ENCODE measurements around the gene KIR3DL1.
"Not testable (repeated sequence)": the region's sequence is repeated elsewhere in the genome, so short reads cannot be mapped to it uniquely, and the experiment has no call there.

The KIR3DL1 gene

DNA sequence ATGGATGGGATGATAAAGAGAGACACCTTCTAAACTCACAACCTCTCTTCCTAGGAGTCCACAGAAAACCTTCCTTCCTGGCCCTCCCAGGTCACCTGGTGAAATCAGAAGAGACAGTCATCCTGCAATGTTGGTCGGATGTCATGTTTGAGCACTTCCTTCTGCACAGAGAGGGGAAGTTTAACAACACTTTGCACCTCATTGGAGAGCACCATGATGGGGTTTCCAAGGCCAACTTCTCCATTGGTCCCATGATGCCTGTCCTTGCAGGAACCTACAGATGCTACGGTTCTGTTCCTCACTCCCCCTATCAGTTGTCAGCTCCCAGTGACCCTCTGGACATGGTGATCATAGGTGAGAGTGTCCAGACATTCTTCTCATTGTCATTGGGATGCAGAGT lies 21.3 kb downstream of the KIR3DL1 start:
- H3K27me3 Mint-ChIP-seq (ENCODE audit: low read depth); H3K36me3 Mint-ChIP-seq (ENCODE audit: low read depth); DNase-seq (ENCODE audit: low spot score); H3K9me3 Mint-ChIP-seq; H3K27ac Mint-ChIP-seq; H3K4me3 Mint-ChIP-seq; H3K4me1 Mint-ChIP-seq (ENCODE audit: low read depth): not testable (repeated sequence)

- not testable (repeated sequence) for H3K9me3 Mint-ChIP-seq; H3K27me3 Mint-ChIP-seq (ENCODE audit: low read depth); H3K36me3 Mint-ChIP-seq (ENCODE audit: low read depth); DNase-seq (ENCODE audit: low spot score); H3K4me3 Mint-ChIP-seq; H3K4me1 Mint-ChIP-seq (ENCODE audit: low read depth); H3K27ac Mint-ChIP-seq
Observed at GRCh38 chr19:54843171-54843570, 26.9 kb downstream of the KIR3DL1 start.

- not testable (repeated sequence) for H3K4me3 Mint-ChIP-seq; H3K27ac Mint-ChIP-seq; H3K9me3 Mint-ChIP-seq; H3K27me3 Mint-ChIP-seq (ENCODE audit: low read depth); H3K4me1 Mint-ChIP-seq (ENCODE audit: low read depth); DNase-seq (ENCODE audit: low spot score); H3K36me3 Mint-ChIP-seq (ENCODE audit: low read depth)
Observed at GRCh38 chr19:54850061-54850640, 33.9 kb downstream of the KIR3DL1 start, which contains the start of gene KIR3DL2. KIR3DL2 (plus strand) TSS chr19:54850443; CDS start chr19:54850476, 33 bp downstream.

DNA sequence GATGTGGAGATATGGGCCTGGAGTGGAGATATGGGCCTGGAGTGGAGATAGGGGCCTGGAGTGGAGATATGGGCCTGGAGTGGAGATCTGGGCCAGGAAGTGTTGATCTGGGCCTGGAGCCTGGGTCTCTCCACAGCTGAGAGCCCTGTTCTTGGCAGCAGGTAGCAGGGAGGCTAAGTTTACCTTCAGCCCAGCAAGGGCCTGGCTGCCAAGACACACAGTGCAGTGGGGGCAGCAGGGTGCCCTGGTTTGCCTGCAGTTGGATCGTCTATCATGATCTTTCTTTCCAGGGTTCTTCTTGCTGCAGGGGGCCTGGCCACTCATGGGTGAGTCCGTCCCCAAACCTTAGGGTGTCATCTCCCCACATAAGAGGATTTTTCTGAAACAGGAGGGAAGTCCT lies 34.7 kb downstream of the KIR3DL1 start:
- Mint-ChIP-seq H3K36me3 (ENCODE audit: low read depth) (no peaks in the 10 kb centered on the region), H3K9me3 (no peaks in the 10 kb centered on the region), H3K4me3 (no peak overlapping the region), H3K4me1 (ENCODE audit: low read depth) (no peaks in the 10 kb centered on the region), H3K27ac (no peak overlapping the region), H3K27me3 (ENCODE audit: low read depth) (no peaks in the 10 kb centered on the region)
- no peak for DNase-seq (ENCODE audit: low spot score)

DNA sequence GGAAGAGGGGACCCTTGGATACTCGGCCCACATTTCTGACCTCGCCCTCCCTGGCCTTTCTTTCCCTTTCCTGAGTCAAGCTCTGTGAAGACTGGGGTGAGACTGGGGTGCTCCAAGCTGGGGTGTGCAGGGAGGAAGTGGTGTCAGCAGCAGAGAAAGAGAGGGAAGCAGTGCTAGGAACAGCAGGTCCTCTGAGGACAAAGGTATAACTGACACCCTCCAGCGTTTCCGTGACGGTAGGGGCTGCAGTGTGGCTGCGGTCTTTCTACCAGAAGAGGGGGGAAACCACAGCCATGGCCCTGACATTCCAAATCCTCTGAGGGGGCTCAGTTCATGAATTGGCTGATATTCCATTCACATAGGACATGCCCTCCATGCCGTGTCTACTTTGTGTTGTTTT lies 35.1 kb downstream of the KIR3DL1 start:
- no peak for DNase-seq (ENCODE audit: low spot score)
- Mint-ChIP-seq H3K36me3 (ENCODE audit: low read depth) (no peaks in the 10 kb centered on the region), H3K4me1 (ENCODE audit: low read depth) (no peaks in the 10 kb centered on the region), H3K27me3 (ENCODE audit: low read depth) (no peaks in the 10 kb centered on the region), H3K4me3 (no peak overlapping the region), H3K9me3 (no peaks in the 10 kb centered on the region), H3K27ac (no peak overlapping the region)

DNA sequence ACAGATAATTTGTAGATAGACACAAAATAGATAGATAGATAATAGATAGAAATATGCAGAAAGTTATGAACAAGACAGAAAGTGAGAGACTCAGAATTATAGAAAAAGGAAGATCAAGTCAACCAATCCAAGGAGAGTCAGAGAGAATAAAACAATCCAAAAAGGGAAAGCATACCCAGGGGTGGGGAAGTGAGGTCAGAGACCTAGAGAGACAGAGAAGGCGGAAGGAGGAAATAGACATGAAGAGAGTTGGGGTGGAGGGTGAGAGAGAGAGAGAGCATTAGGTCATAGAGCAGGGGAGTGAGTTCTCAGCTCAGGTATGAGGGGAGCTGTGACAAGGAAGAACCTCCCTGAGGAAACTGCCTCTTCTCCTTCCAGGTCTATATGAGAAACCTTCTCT lies 39.0 kb downstream of the KIR3DL1 start:
- H3K4me1 Mint-ChIP-seq (ENCODE audit: low read depth); H3K4me3 Mint-ChIP-seq: not testable (repeated sequence)

GRCh38 chr19:54858476-54858875 lies 42.2 kb downstream of the KIR3DL1 start:
- H3K36me3 Mint-ChIP-seq (ENCODE audit: low read depth); DNase-seq (ENCODE audit: low spot score); H3K4me1 Mint-ChIP-seq (ENCODE audit: low read depth); H3K27me3 Mint-ChIP-seq (ENCODE audit: low read depth); H3K9me3 Mint-ChIP-seq; H3K27ac Mint-ChIP-seq; H3K4me3 Mint-ChIP-seq: not testable (repeated sequence)

More for the DNA sequence above, 39.0 kb downstream of the KIR3DL1 start:
- H3K27ac Mint-ChIP-seq; H3K36me3 Mint-ChIP-seq (ENCODE audit: low read depth); H3K9me3 Mint-ChIP-seq; H3K27me3 Mint-ChIP-seq (ENCODE audit: low read depth); DNase-seq (ENCODE audit: low spot score): not testable (repeated sequence)

DNA sequence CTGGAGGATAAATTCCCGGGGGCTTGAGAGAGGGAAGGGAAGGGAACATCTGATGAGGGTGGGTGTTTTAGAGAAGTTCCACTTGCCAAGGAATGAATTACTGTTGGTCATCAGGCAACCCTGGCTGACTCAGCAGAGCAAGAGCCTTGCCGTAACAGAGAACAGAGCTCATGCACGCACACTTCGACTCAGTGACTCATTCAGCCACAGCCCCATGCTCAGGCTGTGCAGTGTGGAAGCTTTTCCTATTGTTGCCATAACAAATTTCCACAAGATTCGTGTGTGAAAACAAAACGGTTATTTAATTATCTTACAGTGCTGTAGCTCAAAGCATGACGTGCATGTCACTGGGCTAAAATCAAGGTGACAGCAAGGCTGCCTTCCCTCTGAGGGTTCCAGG lies 43.2 kb downstream of the KIR3DL1 start:
- DNase-seq (ENCODE audit: low spot score); H3K9me3 Mint-ChIP-seq: not testable (repeated sequence)

DNA sequence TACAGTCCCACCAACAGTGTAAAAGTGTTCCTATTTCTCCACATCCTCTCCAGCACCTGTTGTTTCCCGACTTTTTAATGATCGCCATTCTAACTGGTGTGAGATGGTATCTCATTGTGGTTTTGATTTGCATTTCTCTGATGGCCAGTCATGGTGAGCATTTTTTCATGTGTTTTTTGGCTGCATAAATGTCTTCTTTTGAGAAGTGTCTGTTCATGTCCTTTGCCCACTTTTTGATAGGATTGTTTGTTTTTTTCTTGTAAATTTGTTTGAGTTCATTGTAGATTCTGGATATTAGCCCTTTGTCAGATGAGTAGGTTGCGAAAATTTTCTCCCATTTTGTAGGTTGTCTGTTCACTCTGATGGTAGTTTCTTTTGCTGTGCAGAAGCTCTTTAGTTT lies 47.2 kb downstream of the KIR3DL1 start:
- not testable (repeated sequence) for H3K9me3 Mint-ChIP-seq; H3K4me3 Mint-ChIP-seq; H3K27me3 Mint-ChIP-seq (ENCODE audit: low read depth); H3K4me1 Mint-ChIP-seq (ENCODE audit: low read depth); H3K27ac Mint-ChIP-seq; H3K36me3 Mint-ChIP-seq (ENCODE audit: low read depth); DNase-seq (ENCODE audit: low spot score)

More for the DNA sequence above, 43.2 kb downstream of the KIR3DL1 start:
- not testable (repeated sequence) for H3K36me3 Mint-ChIP-seq (ENCODE audit: low read depth); H3K27ac Mint-ChIP-seq; H3K4me1 Mint-ChIP-seq (ENCODE audit: low read depth); H3K4me3 Mint-ChIP-seq; H3K27me3 Mint-ChIP-seq (ENCODE audit: low read depth)

GRCh38 chr19:54871696-54872095 lies 55.4 kb downstream of the KIR3DL1 start:
- Mint-ChIP-seq H3K4me1 (ENCODE audit: low read depth) (peaks cover 5% of the 10 kb centered on the region), H3K4me3 (no peak overlapping the region), H3K27ac (no peak overlapping the region), H3K36me3 (ENCODE audit: low read depth) (no peaks in the 10 kb centered on the region), H3K27me3 (ENCODE audit: low read depth) (peaks cover 2% of the 10 kb centered on the region), H3K9me3 (no peaks in the 10 kb centered on the region)
- no peak for DNase-seq (ENCODE audit: low spot score)

- no peak for DNase-seq (ENCODE audit: low spot score)
- Mint-ChIP-seq H3K36me3 (ENCODE audit: low read depth) (no peaks in the 10 kb centered on the region), H3K27ac (no peak within 1 kb of the TSS), H3K9me3 (no peaks in the 10 kb centered on the region), H3K4me3 (no peak within 1 kb of the TSS), H3K4me1 (ENCODE audit: low read depth) (peaks cover 5% of the 10 kb centered on the region), H3K27me3 (ENCODE audit: low read depth) (peaks cover 6% of the 10 kb centered on the region)
Observed at GRCh38 chr19:54873990-54874389, 57.7 kb downstream of the KIR3DL1 start, which contains the start of gene FCAR. FCAR (plus strand) TSS chr19:54874235; CDS start chr19:54874290, 55 bp downstream.

GRCh38 chr19:54875506-54875905 lies 59.2 kb downstream of the KIR3DL1 start:
- no peak overlapping the region for H3K27ac Mint-ChIP-seq
- no peaks in the 10 kb centered on the region for H3K9me3 Mint-ChIP-seq
- no peaks in the 10 kb centered on the region for H3K36me3 Mint-ChIP-seq (ENCODE audit: low read depth)
- peaks cover 10% of the 10 kb centered on the region for H3K27me3 Mint-ChIP-seq (ENCODE audit: low read depth)
- DNase-seq (ENCODE audit: low spot score): no peak
- peaks cover 5% of the 10 kb centered on the region for H3K4me1 Mint-ChIP-seq (ENCODE audit: low read depth)
- H3K4me3 Mint-ChIP-seq: no peak overlapping the region

DNA sequence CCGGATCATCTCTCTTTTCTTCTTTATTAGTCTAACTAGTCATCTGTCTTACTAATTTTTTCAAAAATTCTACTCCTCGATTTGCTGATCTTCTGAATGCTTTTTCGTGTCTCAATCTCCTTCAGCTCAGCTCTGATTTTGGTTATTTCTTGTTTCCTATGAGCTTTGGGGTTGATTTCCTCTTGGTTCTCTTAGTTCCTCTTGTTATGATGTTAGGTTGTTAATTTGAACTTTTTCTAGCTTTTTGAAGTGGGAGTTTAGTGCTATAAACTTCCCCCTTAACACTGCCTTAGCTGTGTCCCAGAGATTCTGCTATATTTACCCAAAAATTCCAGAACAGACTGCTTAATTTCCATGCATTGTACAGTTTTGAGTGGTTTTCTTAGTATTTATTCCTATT lies 61.2 kb downstream of the KIR3DL1 start:
- no peak overlapping the region for H3K4me3 Mint-ChIP-seq
- no peaks in the 10 kb centered on the region for H3K36me3 Mint-ChIP-seq (ENCODE audit: low read depth)
- peaks cover 7% of the 10 kb centered on the region for H3K4me1 Mint-ChIP-seq (ENCODE audit: low read depth)
- peaks cover 11% of the 10 kb centered on the region for H3K27me3 Mint-ChIP-seq (ENCODE audit: low read depth)
- H3K9me3 Mint-ChIP-seq: no peaks in the 10 kb centered on the region
- H3K27ac Mint-ChIP-seq: no peak overlapping the region
- no peak for DNase-seq (ENCODE audit: low spot score)
